ENCODE data around the gene EPHA1.
A peak's percentile ranks its signal among the peaks of the same experiment; 100 is the strongest.

DNA sequence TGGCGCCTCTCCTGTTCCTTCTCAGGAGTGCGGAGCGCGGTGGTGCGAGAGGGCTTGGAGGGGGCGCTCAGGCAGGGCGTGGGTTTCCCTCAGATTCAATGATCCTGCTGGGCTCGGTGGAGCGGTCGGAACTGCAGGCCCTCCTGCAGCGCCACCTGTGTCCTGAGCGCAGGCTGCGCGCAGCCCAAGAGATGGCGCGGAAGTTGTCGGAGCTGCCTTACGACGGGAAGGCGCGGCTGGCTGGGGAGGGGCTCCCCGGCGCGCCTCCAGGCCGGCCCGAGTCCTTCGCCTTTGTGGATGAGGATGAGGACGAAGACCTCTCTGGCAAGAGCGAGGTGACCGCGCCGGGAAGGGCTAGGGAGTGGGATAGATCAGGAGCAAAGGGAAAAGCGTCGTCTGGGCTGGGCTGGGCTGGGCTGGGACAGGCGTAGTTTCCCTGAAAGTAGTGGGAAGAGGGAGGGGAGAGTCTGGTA lies 63.2 kb downstream of the EPHA1 start:
- TF ChIP-seq, protein P1, sequence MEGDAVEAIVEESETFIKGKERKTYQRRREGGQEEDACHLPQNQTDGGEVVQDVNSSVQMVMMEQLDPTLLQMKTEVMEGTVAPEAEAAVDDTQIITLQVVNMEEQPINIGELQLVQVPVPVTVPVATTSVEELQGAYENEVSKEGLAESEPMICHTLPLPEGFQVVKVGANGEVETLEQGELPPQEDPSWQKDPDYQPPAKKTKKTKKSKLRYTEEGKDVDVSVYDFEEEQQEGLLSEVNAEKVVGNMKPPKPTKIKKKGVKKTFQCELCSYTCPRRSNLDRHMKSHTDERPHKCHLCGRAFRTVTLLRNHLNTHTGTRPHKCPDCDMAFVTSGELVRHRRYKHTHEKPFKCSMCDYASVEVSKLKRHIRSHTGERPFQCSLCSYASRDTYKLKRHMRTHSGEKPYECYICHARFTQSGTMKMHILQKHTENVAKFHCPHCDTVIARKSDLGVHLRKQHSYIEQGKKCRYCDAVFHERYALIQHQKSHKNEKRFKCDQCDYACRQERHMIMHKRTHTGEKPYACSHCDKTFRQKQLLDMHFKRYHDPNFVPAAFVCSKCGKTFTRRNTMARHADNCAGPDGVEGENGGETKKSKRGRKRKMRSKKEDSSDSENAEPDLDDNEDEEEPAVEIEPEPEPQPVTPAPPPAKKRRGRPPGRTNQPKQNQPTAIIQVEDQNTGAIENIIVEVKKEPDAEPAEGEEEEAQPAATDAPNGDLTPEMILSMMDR (tag by site-specific recombination; IDR thresholded peaks at IDR 0.05) = peak; percentile 96
- no peak for TF ChIP-seq ZNF274 (IDR thresholded peaks at IDR 0.05; ENCODE audit: low read length)
- no peak for TF ChIP-seq ZNF274 (tag by site-specific recombination; IDR thresholded peaks at IDR 0.05; ENCODE audit: borderline replicate concordance)
- TF ChIP-seq, protein P2, sequence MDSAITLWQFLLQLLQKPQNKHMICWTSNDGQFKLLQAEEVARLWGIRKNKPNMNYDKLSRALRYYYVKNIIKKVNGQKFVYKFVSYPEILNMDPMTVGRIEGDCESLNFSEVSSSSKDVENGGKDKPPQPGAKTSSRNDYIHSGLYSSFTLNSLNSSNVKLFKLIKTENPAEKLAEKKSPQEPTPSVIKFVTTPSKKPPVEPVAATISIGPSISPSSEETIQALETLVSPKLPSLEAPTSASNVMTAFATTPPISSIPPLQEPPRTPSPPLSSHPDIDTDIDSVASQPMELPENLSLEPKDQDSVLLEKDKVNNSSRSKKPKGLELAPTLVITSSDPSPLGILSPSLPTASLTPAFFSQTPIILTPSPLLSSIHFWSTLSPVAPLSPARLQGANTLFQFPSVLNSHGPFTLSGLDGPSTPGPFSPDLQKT (IDR thresholded peaks at IDR 0.05; ENCODE audit: borderline replicate concordance, low read depth, low read length) = no peak
- no peak for TF ChIP-seq ZBTB7A (tag by site-specific recombination; IDR thresholded peaks at IDR 0.05; ENCODE audit: low read depth)
- no peak for TF ChIP-seq ZNF677 (tag by site-specific recombination; IDR thresholded peaks at IDR 0.05)
- TF ChIP-seq, protein P3, sequence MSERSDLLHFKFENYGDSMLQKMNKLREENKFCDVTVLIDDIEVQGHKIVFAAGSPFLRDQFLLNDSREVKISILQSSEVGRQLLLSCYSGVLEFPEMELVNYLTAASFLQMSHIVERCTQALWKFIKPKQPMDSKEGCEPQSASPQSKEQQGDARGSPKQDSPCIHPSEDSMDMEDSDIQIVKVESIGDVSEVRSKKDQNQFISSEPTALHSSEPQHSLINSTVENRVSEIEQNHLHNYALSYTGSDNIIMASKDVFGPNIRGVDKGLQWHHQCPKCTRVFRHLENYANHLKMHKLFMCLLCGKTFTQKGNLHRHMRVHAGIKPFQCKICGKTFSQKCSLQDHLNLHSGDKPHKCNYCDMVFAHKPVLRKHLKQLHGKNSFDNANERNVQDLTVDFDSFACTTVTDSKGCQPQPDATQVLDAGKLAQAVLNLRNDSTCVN (tag by site-specific recombination; optimal IDR thresholded peaks at IDR 0.05) = peak; percentile 80
- TF ChIP-seq ZNF521 (tag by site-specific recombination; IDR thresholded peaks at IDR 0.05) = no peak
- no peak for TF ChIP-seq GLI4 (tag by site-specific recombination; IDR thresholded peaks at IDR 0.05)
- TF ChIP-seq HOXA7 (CRISPR knock-in tag; IDR thresholded peaks at IDR 0.05; ENCODE audit: borderline replicate concordance) = no peak
- TF ChIP-seq TCF7L2 (IDR thresholded peaks at IDR 0.05; ENCODE audit: borderline replicate concordance, low read depth, low read length) = no peak

All from HEK293 (cell line).